ENCODE data around the gene TMEM39B. TPM values are rescaled to one million over a fixed set of nuclear protein-coding genes. Genes with fewer than 3 reads are reported as not detected.
"Not testable (repeated sequence)": the region's sequence is repeated elsewhere in the genome, so short reads cannot be mapped to it uniquely, and the experiment has no call there.

TMEM39B gene
- total RNA-seq, 1 experiment from 2014 or later: 18.8 TPM

GRCh38 chr1:32122151-32122550 is 49.4 kb downstream of the TMEM39B start (continued):
- TF ChIP-seq ARID4B (CRISPR knock-in tag; IDR thresholded peaks at IDR 0.05; ENCODE audit: borderline replicate concordance): no peak
- TF ChIP-seq ATF2 (CRISPR knock-in tag; IDR thresholded peaks at IDR 0.05; ENCODE audit: borderline replicate concordance, low read depth): no peak

- ATAC-seq; H3K9me3 Mint-ChIP-seq; H3K27ac Mint-ChIP-seq; CTCF ChIA-PET; DNase-seq (ENCODE audit: low spot score); H3K4me3 Mint-ChIP-seq; H3K27me3 Mint-ChIP-seq (ENCODE audit: low read depth); H3K36me3 Mint-ChIP-seq: not testable (repeated sequence)
- POLR2A ChIA-PET: interaction anchor here (0.7 kb wide), 1 partner anchor 212 kb away, joined by 6 read pairs; the partner anchor contains the start of gene MARCKSL1
- peaks cover 14% of the 10 kb centered on the region for H3K4me1 Mint-ChIP-seq
These were observed 50.6 kb downstream of the TMEM39B start for GRCh38 chr1:32123361-32123760.

- TF ChIP-seq ZNF121 (CRISPR knock-in tag; IDR thresholded peaks at IDR 0.05) (no peak), NR1H2 (CRISPR knock-in tag; IDR thresholded peaks at IDR 0.05) (no peak), FOXP4 (CRISPR knock-in tag; IDR thresholded peaks at IDR 0.05) (no peak), ZNF219 (CRISPR knock-in tag; IDR thresholded peaks at IDR 0.05; ENCODE audit: borderline replicate concordance) (no peak), AFF4 (CRISPR knock-in tag; IDR thresholded peaks at IDR 0.05; ENCODE audit: borderline replicate concordance) (no peak), SMAD4 (CRISPR knock-in tag; IDR thresholded peaks at IDR 0.05) (no peak), MYBL2 (CRISPR knock-in tag; IDR thresholded peaks at IDR 0.05) (no peak), PREB (CRISPR knock-in tag; IDR thresholded peaks at IDR 0.05; ENCODE audit: borderline replicate concordance) (no peak), ESRRA (CRISPR knock-in tag; IDR thresholded peaks at IDR 0.05; ENCODE audit: borderline replicate concordance) (no peak), USF1 (CRISPR knock-in tag; IDR thresholded peaks at IDR 0.05) (no peak)
- Mint-ChIP-seq H3K36me3 (no peaks in the 10 kb centered on the region), H3K4me1 (peaks cover 25% of the 10 kb centered on the region), H3K27ac (0 out of 2 replicates have a peak overlapping the region, but pooled peaks have one; percentile 15), H3K9me3 (no peaks in the 10 kb centered on the region), H3K27me3 (ENCODE audit: low read depth) (no peaks in the 10 kb centered on the region), H3K4me3 (no peak overlapping the region)
- DNase-seq (ENCODE audit: low spot score) (no peak), ATAC-seq (no peak)
- CTCF ChIA-PET: interaction anchor here (1.3 kb wide), 1 partner anchor 17 kb away, joined by 4 read pairs; the partner anchor contains the start of gene KPNA6
- POLR2A ChIA-PET: interaction anchor here (0.6 kb wide), 1 partner anchor 501 kb away, joined by 10 read pairs; no protein-coding TSS in a partner anchor
These were observed 52.6 kb downstream of the TMEM39B start for GRCh38 chr1:32125313-32125712.
